Measurements from ENCODE around the gene CYP8B1. TPM values are rescaled to one million over a fixed set of nuclear protein-coding genes. Genes with fewer than 3 reads are reported as not detected.
A peak's percentile ranks its signal among the peaks of the same experiment; 100 is the strongest.

Gene CYP8B1
- total and polyA plus RNA-seq, 8 donors = 0.14 to 0.46 (median 0.24) TPM; not detected in 2

DNA sequence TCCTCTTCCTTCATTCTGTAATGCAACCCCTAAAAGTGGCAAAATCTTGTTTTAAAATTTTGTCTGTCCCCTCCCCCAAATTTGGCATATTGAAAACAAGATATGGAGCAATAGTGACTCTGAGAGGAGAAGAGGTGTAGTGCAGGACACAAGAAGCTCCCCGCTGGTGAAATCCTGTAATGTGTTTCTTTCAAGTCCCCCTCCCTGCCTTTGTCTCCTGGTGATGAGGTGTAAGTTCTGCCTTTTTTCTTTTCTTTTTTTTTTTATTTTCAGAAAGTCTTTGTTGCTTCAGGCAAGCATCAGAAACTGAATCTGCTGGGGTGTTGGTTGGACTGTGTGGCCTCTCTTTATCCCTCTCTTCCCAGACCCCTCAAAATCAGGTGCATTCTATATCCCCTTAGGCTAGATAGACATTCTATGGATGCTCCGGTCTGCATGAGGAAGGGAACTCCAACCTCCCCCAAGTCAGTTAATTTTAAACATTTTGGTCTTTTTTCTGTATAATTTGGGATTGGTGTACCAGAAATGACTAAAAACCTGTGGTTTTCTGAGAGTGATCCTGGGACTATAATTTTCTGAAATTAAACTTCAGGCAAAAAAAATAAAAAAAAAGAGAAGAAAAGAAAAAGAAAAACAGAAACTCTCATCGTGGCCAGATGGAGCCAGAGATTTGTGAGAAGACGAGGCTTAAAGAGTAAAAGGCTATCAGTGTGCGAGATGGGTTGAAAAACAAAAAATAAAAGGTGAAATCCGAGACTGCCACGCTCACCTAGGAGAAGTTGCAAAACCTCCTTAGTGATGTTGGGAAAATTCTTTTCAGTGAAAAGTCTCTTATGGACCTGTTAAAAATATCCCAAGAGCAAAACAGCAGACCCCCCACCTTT is 45.0 kb downstream of the CYP8B1 start:
- no peaks in the 10 kb centered on the region for H3K36me3 ChIP-seq
- TF ChIP-seq, protein P1, sequence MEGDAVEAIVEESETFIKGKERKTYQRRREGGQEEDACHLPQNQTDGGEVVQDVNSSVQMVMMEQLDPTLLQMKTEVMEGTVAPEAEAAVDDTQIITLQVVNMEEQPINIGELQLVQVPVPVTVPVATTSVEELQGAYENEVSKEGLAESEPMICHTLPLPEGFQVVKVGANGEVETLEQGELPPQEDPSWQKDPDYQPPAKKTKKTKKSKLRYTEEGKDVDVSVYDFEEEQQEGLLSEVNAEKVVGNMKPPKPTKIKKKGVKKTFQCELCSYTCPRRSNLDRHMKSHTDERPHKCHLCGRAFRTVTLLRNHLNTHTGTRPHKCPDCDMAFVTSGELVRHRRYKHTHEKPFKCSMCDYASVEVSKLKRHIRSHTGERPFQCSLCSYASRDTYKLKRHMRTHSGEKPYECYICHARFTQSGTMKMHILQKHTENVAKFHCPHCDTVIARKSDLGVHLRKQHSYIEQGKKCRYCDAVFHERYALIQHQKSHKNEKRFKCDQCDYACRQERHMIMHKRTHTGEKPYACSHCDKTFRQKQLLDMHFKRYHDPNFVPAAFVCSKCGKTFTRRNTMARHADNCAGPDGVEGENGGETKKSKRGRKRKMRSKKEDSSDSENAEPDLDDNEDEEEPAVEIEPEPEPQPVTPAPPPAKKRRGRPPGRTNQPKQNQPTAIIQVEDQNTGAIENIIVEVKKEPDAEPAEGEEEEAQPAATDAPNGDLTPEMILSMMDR (IDR thresholded peaks at IDR 0.05) = peak in 1 of 2 donors; percentile 15
- peaks cover 0 to 6% of the 10 kb centered on the region in 2 donors for H3K4me1 ChIP-seq
- intact Hi-C loops (cut with DNase I) = loop anchor here in 1 of 2 donors (5.0 kb wide), 1 partner anchor 52 kb away; no protein-coding TSS in a partner anchor
- no peak overlapping the region for H3K4me3 ChIP-seq
- no peaks in the 10 kb centered on the region for H3K9me3 ChIP-seq
- H3K27me3 ChIP-seq = no peaks in the 10 kb centered on the region
- DNase-seq (peak in 1 of 4 donors; percentile 26), ATAC-seq (peak; percentile 82)
- H3K27ac ChIP-seq = no peak overlapping the region

DNA sequence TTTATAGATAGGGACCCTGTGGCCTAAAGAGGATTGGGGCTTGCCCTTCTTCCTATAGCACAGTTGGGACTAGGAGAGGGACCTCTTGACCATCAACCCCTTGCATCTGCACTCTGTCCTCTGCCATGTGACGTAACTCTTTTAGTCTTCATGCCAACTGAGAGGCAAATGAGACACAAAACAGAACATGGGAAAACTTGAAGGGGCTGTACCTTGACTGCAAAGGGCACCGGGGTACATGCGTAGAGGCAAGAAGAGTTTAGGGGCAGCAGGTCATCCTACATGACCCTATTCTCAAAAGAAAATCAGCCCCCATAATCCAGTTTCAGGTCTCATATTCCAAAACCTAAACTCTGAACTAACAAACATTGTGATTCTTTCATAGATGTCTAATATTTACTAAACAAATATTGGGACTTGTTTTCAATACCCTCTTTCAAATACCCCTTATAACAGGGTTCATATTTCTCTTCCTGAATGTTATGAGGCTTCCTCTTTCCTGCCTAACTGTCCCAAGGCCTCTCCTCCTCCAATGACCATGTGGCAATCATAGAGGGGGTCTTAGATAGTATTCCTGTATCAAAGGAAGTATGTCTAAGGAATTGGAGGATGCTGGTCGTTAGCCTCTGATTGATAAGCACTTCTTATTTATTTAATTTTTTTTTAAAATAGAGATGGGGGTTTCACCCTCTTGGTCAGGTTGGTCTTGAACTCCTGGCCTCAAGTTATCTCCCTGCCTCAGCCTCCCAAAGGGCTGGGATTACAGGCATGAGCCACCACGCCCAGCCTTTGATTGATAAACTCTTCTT is 45.8 kb downstream of the CYP8B1 start:
- TF ChIP-seq, protein P1 (IDR thresholded peaks at IDR 0.05) = no peak
- Histone ChIP-seq H3K9me3 (no peaks in the 10 kb centered on the region), H3K4me1 (peaks cover 0 to 6% of the 10 kb centered on the region in 2 donors), H3K4me3 (no peak overlapping the region), H3K36me3 (no peaks in the 10 kb centered on the region), H3K27me3 (no peaks in the 10 kb centered on the region), H3K27ac (no peak overlapping the region)
- DNase-seq (no peak), ATAC-seq (no peak)
- intact Hi-C loops (cut with DNase I) = loop anchor here in 1 of 2 donors (5.0 kb wide), 1 partner anchor 52 kb away; no protein-coding TSS in a partner anchor

DNA sequence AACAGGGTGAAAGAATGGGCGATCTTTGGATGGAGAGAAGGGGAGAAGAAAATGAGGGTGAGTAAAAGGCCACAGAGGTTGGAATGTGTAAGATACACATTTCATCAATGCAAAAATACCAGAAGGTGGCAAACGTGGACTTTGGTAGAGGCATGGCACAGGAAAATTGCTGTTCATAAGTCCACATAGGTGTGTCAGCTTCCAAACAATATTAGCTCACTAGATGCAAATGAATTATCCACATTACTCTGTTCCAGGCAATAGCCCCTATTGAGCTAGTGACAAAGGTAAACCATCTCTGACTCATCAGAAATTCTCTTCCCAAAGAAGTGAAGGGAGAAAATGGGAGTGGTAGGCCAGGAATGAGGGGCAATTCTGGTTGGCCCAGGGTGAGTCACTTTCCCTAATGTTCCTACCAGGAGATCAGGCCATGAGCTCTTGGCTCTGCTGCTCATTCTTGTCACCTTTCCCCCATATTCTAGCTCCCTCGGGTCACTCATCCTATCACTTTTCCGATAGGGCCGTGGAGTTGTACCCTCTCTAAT is 46.5 kb downstream of the CYP8B1 start:
- TF ChIP-seq, protein P1 (IDR thresholded peaks at IDR 0.05) = no peak
- Histone ChIP-seq H3K27ac (no peak overlapping the region), H3K4me1 (peaks cover 0 to 6% of the 10 kb centered on the region in 2 donors), H3K27me3 (no peaks in the 10 kb centered on the region), H3K4me3 (no peak overlapping the region), H3K9me3 (no peaks in the 10 kb centered on the region), H3K36me3 (no peaks in the 10 kb centered on the region)
- ATAC-seq (no peak), DNase-seq (no peak)
- intact Hi-C loops (cut with DNase I) = no loop called here

DNA sequence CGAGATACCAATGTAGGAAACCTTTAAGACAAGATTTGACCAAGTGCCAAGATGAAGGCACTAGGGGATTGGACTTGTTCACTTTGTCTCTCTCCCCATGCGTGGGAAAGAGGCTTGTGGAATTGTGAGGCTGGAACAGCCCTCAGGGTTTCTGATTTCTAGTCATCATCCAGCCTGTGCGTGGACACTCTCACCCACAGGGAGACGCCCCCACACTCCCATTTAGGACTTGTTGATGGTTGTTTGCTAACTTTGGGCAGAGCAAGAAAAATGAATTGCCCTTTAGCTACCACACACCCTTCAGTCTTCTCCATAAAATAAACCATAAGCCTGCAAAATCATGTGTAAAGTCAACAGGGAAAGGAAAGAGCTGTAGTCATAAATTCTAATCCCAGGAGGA is 48.0 kb downstream of the CYP8B1 start:
- DNase-seq (no peak), ATAC-seq (no peak)
- TF ChIP-seq, protein P1 (IDR thresholded peaks at IDR 0.05) = no peak
- Histone ChIP-seq H3K9me3 (no peaks in the 10 kb centered on the region), H3K4me1 (peaks cover 0 to 6% of the 10 kb centered on the region in 2 donors), H3K27ac (no peak overlapping the region), H3K27me3 (no peaks in the 10 kb centered on the region), H3K4me3 (no peak overlapping the region), H3K36me3 (no peaks in the 10 kb centered on the region)
- intact Hi-C loops (cut with DNase I) = no loop called here
